ENCODE results near the gene ART3.

ART3 gene

DNA sequence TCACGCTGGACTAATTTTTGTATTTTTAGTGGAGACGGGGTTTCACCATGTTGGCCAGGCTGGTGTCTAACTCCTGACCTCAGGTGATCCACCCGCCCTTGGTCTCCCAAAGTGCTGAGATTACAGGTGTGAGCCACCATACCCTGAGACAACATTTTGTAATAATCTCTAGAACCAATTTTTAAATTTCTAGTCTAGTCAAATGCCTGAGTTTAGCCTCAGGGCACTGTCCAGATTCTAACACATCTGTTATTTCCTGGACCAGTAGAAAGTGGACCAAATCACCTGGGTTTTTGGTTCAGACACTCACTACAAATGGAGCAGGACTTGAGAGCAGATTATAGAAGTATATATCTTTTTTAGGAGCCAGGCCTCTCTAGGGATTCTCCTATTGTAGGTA, 21.6 kb downstream of the ART3 start:
- DNase-seq (ENCODE audit: extremely low read depth, low read depth) = no peak
- TF ChIP-seq, protein P1, sequence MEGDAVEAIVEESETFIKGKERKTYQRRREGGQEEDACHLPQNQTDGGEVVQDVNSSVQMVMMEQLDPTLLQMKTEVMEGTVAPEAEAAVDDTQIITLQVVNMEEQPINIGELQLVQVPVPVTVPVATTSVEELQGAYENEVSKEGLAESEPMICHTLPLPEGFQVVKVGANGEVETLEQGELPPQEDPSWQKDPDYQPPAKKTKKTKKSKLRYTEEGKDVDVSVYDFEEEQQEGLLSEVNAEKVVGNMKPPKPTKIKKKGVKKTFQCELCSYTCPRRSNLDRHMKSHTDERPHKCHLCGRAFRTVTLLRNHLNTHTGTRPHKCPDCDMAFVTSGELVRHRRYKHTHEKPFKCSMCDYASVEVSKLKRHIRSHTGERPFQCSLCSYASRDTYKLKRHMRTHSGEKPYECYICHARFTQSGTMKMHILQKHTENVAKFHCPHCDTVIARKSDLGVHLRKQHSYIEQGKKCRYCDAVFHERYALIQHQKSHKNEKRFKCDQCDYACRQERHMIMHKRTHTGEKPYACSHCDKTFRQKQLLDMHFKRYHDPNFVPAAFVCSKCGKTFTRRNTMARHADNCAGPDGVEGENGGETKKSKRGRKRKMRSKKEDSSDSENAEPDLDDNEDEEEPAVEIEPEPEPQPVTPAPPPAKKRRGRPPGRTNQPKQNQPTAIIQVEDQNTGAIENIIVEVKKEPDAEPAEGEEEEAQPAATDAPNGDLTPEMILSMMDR (IDR thresholded peaks at IDR 0.05; ENCODE audit: low read depth, low read length) = no peak

DNA sequence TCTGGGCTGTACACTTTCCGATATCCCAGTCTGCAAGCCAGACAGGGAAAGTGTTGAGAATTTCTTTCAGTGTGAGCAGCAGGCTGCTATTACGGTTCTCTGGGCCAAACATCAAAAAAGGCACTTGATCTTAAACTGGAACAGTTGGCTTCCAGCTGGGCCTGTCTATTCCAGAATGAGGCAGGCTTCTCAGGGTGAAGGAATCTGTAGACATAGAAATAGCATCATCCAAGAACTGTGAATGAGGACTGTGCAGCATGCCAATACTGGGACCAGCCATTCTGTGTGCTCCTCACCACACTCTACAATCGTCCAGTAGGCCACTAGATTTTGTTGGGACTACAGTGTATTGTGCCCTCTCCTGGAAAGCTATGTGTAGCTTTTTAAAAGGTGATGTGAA, 31.1 kb downstream of the ART3 start:
- no peak for DNase-seq (ENCODE audit: extremely low read depth, low read depth)

DNA sequence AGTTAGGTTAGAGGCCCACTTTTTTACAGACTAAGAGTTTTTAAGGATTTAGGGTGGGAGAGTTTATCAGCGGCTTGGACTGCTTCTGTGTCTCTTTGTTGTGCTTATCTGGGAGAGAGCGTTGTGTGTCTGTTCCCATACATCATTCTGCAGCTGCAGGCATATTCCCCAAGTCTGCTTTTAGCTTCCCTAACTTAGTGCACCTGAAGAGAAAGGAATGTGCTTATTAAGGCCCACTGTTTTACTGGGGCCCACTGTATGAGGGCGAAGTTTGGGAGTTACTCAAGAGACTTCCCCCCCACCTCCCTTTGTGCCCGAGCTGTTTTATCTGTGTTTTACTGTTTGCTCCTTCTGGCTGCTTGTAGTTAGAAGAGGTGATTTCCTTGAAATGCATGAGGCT, 31.9 kb downstream of the ART3 start:
- DNase-seq (ENCODE audit: extremely low read depth, low read depth) = no peak
- TF ChIP-seq, protein P1 (IDR thresholded peaks at IDR 0.05; ENCODE audit: low read depth, low read length) = no peak

More for the DNA sequence above, 31.1 kb downstream of the ART3 start:
- TF ChIP-seq, protein P1 (IDR thresholded peaks at IDR 0.05; ENCODE audit: low read depth, low read length) = no peak

DNA sequence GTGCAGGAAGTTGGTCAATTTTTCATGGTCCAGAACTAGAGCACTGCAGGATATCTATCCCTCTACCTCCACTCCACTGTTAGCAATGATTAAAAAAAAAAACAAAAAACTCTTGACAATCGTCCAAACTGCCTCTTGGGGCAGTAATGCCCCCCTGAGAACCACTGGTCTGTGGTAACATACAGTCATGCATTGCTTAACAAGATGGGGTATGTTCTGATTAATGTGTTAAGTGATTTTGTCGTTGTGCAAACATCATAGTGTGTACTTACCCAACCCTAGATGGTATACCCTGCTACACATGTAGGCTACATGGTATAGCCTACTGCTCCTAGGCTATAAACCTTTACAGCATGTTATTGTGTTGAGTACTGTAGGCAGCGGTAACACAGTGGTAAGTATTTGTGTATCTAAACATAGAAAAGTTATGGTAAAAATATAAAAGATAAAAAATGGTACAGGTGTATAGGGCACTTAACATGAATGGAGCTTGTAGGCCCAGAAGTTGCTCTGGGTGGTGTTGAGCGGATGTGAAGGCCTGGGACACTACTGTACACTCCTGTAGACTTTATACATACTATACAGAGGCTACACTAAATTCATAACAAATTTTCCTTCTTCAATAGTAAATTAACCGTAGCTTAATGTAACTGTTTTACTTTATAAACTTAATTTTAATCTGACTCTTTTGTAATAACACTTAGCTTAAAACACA, 34.1 kb downstream of the ART3 start:
- DNase-seq (ENCODE audit: extremely low read depth, low read depth) = no peak
- TF ChIP-seq, protein P1 (IDR thresholded peaks at IDR 0.05; ENCODE audit: low read depth, low read length) = no peak

DNA sequence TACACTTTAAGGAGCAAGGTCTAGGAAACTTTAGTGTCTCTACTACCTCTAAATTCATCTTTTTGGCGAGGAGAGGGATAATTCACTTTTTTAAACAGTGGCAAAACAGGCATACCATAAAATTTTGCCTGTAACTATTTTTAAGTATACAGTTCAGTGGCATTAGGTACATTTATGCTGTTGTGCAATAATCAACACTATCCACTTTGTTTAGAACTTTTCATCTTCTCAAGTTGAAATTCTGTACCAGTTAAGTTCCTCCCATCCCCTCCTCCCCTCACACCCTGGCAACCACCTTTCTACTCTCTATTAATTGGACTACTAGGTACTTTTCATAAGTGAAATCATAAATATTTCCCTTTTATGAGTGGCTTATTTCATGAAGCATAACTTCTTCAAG, 42.3 kb downstream of the ART3 start:
- no peak for DNase-seq (ENCODE audit: extremely low read depth, low read depth)
- TF ChIP-seq, protein P1 (IDR thresholded peaks at IDR 0.05; ENCODE audit: low read depth, low read length) = no peak

DNA sequence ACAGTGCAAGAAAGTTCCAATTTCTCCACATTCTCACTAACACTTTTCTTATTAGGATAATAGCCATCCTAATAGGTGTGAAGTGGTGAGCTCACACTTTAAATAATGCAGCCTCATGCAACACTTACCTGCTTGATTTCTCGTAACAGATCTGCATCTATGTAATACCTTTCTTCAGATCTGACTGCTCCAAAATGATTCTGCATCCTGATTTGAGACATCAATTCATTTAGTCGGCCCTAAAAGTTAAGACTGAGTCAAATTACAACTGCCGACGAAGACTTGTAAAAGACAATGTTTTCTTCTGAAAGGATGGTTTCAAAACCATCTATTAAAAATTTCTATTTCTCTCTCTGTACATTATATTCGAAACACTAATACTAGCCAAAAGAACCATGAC, 43.0 kb downstream of the ART3 start:
- TF ChIP-seq, protein P1 (IDR thresholded peaks at IDR 0.05; ENCODE audit: low read depth, low read length) = no peak
- DNase-seq (ENCODE audit: extremely low read depth, low read depth) = no peak

DNA sequence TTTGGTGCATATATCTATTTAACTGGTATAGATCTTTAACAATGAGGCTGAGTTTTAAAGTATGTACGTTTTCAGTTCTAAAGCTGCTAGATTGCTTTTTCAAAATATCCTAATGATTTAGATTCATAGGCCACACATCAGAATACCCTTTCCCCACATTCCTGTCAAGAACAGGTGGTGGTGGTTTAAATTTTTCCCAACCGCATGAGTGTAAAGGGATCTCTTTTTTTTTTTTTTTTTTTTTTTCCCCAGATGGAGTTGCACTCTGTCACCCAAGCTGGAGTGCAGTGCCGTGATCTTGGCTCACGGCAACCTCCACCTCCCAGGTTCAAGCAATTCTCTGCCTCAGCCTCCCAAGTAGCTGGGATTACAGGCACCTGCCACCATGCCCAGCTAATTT, 45.7 kb downstream of the ART3 start:
- DNase-seq (ENCODE audit: extremely low read depth, low read depth) = no peak
- TF ChIP-seq, protein P1 (IDR thresholded peaks at IDR 0.05; ENCODE audit: low read depth, low read length) = no peak

Data from AG09319 (cell line).